ENCODE data around the gene TPRX1.

- TF ChIP-seq POLR2AphosphoS5 (IDR thresholded peaks at IDR 0.05; ENCODE audit: insufficient read depth in 1 of 2, low read depth in 1 of 2) (no peak), CTCF (IDR thresholded peaks at IDR 0.05) (no peak)
Observed at GRCh38 chr19:47796785-47797184, 7.6 kb downstream of the TPRX1 start.

Measured in vagina (tissue), 2 donors.